Measurements from ENCODE around the gene SLC26A9.

The SLC26A9 gene

GRCh38 chr1:205936846-205937586 lies 6.2 kb downstream of the SLC26A9 start:
- no peak for DNase-seq (ENCODE audit: low spot score)
- no peak for TF ChIP-seq CTCF (IDR thresholded peaks at IDR 0.05; ENCODE audit: extremely low read depth, insufficient read depth, missing control alignments)
- in situ Hi-C loops (cut with MboI; ENCODE audit: low pct_unique_long_range_greater_than_20kb, low sequenced_read_pairs, unreplicated experiment), result no loop called here

- no peak for DNase-seq (ENCODE audit: low spot score)
- in situ Hi-C loops (cut with MboI; ENCODE audit: low pct_unique_long_range_greater_than_20kb, low sequenced_read_pairs, unreplicated experiment), result no loop called here
- TF ChIP-seq CTCF (IDR thresholded peaks at IDR 0.05; ENCODE audit: extremely low read depth, insufficient read depth, missing control alignments), result no peak
Measured at GRCh38 chr1:205936311-205936710, 6.9 kb downstream of the SLC26A9 start.

DNA sequence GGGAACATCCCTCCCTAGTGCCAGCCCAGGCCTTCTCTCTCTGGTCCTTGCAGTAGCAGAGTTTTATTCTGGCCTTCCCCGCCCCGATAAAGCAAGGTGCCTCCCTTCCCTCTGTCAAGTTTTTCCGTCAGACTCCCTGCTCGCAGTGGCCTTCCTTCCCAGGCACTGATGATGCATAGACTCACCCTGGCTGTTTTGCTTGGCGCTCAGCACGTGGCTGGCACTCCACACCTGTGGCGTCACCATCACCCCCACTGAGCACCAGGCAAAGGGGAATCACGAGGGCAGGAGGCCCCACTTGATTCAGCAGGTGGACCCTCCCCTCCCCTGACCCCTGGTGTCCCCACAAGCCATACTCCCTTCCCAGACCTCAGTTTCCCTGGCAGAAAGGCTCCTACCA lies 7.4 kb downstream of the SLC26A9 start:
- no peak for DNase-seq (ENCODE audit: low spot score)
- in situ Hi-C loops (cut with MboI; ENCODE audit: low pct_unique_long_range_greater_than_20kb, low sequenced_read_pairs, unreplicated experiment), result no loop called here
- TF ChIP-seq CTCF (IDR thresholded peaks at IDR 0.05; ENCODE audit: extremely low read depth, insufficient read depth, missing control alignments), result no peak

DNA sequence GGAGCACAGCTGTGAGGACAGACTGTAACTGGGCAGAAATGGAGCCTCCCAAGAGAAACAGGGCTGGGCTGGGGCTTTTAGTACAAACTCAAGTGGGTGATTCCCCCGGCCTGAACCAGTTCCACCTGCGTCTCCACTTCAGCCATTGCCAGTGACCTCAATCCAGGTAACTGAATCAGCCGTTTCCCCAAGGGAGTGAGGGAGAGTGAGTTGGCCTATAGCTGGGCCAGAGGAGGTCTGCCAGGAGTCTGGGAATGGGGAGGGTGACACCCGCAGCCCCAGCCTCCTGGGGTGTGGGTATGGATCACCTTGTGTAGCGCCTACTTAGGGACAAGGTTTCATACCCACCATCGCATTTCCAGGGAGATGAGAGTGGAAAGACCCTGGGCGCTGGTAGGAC lies 8.5 kb downstream of the SLC26A9 start:
- in situ Hi-C loops (cut with MboI; ENCODE audit: low pct_unique_long_range_greater_than_20kb, low sequenced_read_pairs, unreplicated experiment), result no loop called here
- no peak for DNase-seq (ENCODE audit: low spot score)
- TF ChIP-seq CTCF (IDR thresholded peaks at IDR 0.05; ENCODE audit: extremely low read depth, insufficient read depth, missing control alignments), result no peak

DNA sequence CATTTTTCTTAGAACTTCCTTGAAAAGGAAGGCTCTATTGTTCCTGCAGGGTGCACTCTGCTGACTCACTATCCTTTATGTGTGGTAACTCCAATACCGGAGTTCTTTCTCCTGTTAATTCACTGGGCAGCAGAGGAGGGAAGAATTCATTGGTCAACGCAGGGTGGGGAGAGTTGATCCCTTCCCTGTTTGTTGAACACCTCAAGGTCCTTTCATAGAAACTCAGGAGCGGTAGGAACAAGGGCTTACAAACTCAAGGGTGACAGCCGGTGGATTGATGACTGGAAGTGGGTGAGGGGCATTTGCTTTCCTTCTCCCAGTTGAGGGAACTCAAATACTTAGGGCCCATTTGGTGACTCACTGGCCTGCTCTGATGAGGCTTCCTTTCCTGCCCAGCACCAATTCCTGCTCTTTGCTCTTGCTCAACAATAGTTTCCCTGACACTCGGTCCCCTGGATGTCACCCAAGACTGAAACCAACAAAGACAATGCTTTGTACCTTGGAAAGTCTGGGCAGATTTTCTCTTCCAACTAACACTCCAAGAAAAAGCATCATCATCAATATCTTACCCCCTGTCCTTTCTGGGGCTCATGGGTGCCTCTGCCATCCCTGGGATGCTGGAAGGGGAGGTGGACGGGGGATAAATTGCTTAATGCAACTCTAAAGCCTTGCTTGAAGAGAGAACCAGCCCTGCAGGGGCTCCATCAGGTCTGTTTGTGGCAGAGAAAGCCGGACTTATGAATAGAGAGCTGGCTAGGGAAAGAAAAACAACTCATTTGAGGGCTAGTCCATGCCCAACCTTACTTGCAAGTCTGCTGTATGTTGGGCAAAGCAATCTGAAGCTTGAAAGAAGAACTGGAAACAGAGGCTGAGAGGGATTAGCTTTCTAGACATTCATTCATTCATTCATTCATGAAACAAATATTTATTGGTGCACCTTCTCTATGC lies 9.3 kb downstream of the SLC26A9 start:
- in situ Hi-C loops (cut with MboI; ENCODE audit: low pct_unique_long_range_greater_than_20kb, low sequenced_read_pairs, unreplicated experiment), result no loop called here
- no peak for DNase-seq (ENCODE audit: low spot score)
- TF ChIP-seq CTCF (IDR thresholded peaks at IDR 0.05; ENCODE audit: extremely low read depth, insufficient read depth, missing control alignments), result no peak

- in situ Hi-C loops (cut with MboI; ENCODE audit: low pct_unique_long_range_greater_than_20kb, low sequenced_read_pairs, unreplicated experiment), result no loop called here
Measured at GRCh38 chr1:205932776-205933175, 10.5 kb downstream of the SLC26A9 start.

More at GRCh38 chr1:205932776-205933175, 10.5 kb downstream of the SLC26A9 start:
- DNase-seq (ENCODE audit: low spot score), result no peak
- TF ChIP-seq CTCF (IDR thresholded peaks at IDR 0.05; ENCODE audit: extremely low read depth, insufficient read depth, missing control alignments), result no peak

All from GM13977 (cell line).